ENCODE results near the gene DRD1.
"Not testable (repeated sequence)": the region's sequence is repeated elsewhere in the genome, so short reads cannot be mapped to it uniquely, and the experiment has no call there.

Gene DRD1

GRCh38 chr5:175434800-175435199 lies 9.2 kb downstream of the DRD1 start:
- in situ Hi-C loops (cut with HindIII; ENCODE audit: low sequenced_read_pairs): no loop called here

GRCh38 chr5:175427762-175428161 lies 16.2 kb downstream of the DRD1 start:
- in situ Hi-C loops (cut with HindIII; ENCODE audit: low sequenced_read_pairs): no loop called here

- in situ Hi-C loops (cut with HindIII; ENCODE audit: low sequenced_read_pairs): not testable (repeated sequence)
Observed at GRCh38 chr5:175424594-175424993, 19.4 kb downstream of the DRD1 start.

GRCh38 chr5:175422058-175422457 lies 21.9 kb downstream of the DRD1 start:
- in situ Hi-C loops (cut with HindIII; ENCODE audit: low sequenced_read_pairs): no loop called here

GRCh38 chr5:175420383-175420782 lies 23.6 kb downstream of the DRD1 start:
- in situ Hi-C loops (cut with HindIII; ENCODE audit: low sequenced_read_pairs): no loop called here

GRCh38 chr5:175418251-175418650 lies 25.7 kb downstream of the DRD1 start:
- in situ Hi-C loops (cut with HindIII; ENCODE audit: low sequenced_read_pairs): no loop called here

GRCh38 chr5:175417384-175417783 lies 26.6 kb downstream of the DRD1 start:
- in situ Hi-C loops (cut with HindIII; ENCODE audit: low sequenced_read_pairs): no loop called here

GRCh38 chr5:175415303-175415702 lies 28.7 kb downstream of the DRD1 start:
- in situ Hi-C loops (cut with HindIII; ENCODE audit: low sequenced_read_pairs): no loop called here

- in situ Hi-C loops (cut with HindIII; ENCODE audit: low sequenced_read_pairs): no loop called here
Observed at GRCh38 chr5:175410926-175411325, 33.1 kb downstream of the DRD1 start.

GRCh38 chr5:175406300-175406699 lies 37.7 kb downstream of the DRD1 start:
- in situ Hi-C loops (cut with HindIII; ENCODE audit: low sequenced_read_pairs): no loop called here

GRCh38 chr5:175397590-175398297 lies 46.2 kb downstream of the DRD1 start:
- in situ Hi-C loops (cut with HindIII; ENCODE audit: low sequenced_read_pairs): not testable (repeated sequence)

- in situ Hi-C loops (cut with HindIII; ENCODE audit: low sequenced_read_pairs): not testable (repeated sequence)
Observed at GRCh38 chr5:175395430-175395829, 48.6 kb downstream of the DRD1 start.

GRCh38 chr5:175394601-175395000 lies 49.4 kb downstream of the DRD1 start:
- in situ Hi-C loops (cut with HindIII; ENCODE audit: low sequenced_read_pairs): no loop called here

GRCh38 chr5:175393897-175394296 lies 50.1 kb downstream of the DRD1 start:
- in situ Hi-C loops (cut with HindIII; ENCODE audit: low sequenced_read_pairs): no loop called here

GRCh38 chr5:175392236-175392635 lies 51.7 kb downstream of the DRD1 start:
- in situ Hi-C loops (cut with HindIII; ENCODE audit: low sequenced_read_pairs): no loop called here

- in situ Hi-C loops (cut with HindIII; ENCODE audit: low sequenced_read_pairs): no loop called here
Observed at GRCh38 chr5:175390352-175391083, 53.5 kb downstream of the DRD1 start.

All from DLD1 (cell line).